K562 (cell line): ENCODE measurements around the gene MRPL40. TPM values are rescaled to one million over a fixed set of nuclear protein-coding genes. Genes with fewer than 3 reads are reported as not detected.
A peak's percentile ranks its signal among the peaks of the same experiment; 100 is the strongest.

ENCODE experiments used
- ATF6 ChIP-seq: sonication (generic); formaldehyde crosslinking; IDR thresholded peaks from 2 replicates; pipeline ENCODE4 v1.4.0; 2020; ENCODE audit warnings: mild to moderate bottlenecking, missing genetic modification reagents
- CBX2 ChIP-seq: fragments of 200-600 bp; sonication (generic); IDR thresholded peaks from one replicate; pipeline ENCODE4 v1.6.1; 2012; ENCODE audit warnings: mild to moderate bottlenecking, low read length, inconsistent platforms; ENCODE audit not compliant: insufficient read depth, poor library complexity, severe bottlenecking
- E2F3 ChIP-seq: fragments of 250-450 bp; sonication (Bioruptor Pico); IDR thresholded peaks from 2 replicates; pipeline ENCODE4 v1.4.0; 2020; ENCODE audit warnings: mild to moderate bottlenecking
- GTF2F1 ChIP-seq: IDR thresholded peaks from 2 replicates; pipeline ENCODE4 v1.6.1; 2011; ENCODE audit warnings: low read depth, low read length, improper control_type of control experiment
- KLF6 ChIP-seq: fragments of 250-450 bp; sonication (Bioruptor Pico); IDR thresholded peaks from 2 replicates; pipeline ENCODE4 v1.4.0; 2020; ENCODE audit warnings: mild to moderate bottlenecking, moderate library complexity, borderline replicate concordance
- MED1 ChIP-seq: sonication (generic); formaldehyde crosslinking; IDR thresholded peaks from 2 replicates; pipeline ENCODE4 v1.8.1; 2023; ENCODE audit warnings: missing genetic modification reagents, borderline replicate concordance
- MYBL2 ChIP-seq, 2 experiments: fragments of 450-650 bp in 1 of 2; sonication (generic) in 1 of 2; formaldehyde crosslinking in 1 of 2; IDR thresholded peaks; 2 replicates each; pipeline versions ENCODE4 v1.6.1 to v1.8.1; 2017 to 2022; ENCODE audit warnings: borderline replicate concordance in 1 of 2, inconsistent platforms in 1 of 2, low read depth in 1 of 2, mild to moderate bottlenecking in 1 of 2, missing genetic modification reagents in 1 of 2, moderate library complexity in 1 of 2
- PPARD ChIP-seq: fragments of 250-450 bp; sonication (Bioruptor Pico); IDR thresholded peaks from 2 replicates; pipeline ENCODE4 v1.8.0; 2022; ENCODE audit warnings: inconsistent platforms, mild to moderate bottlenecking, moderate library complexity
- SMC3 ChIP-seq: conservative IDR thresholded peaks from 2 replicates; pipeline ENCODE4 v1.6.1; 2011; ENCODE audit warnings: low read depth, low read length, improper control_type of control experiment; ENCODE audit not compliant: insufficient read depth
- polyA plus RNA-seq, 8 experiments: library from polyadenylated mRNA; depleted of rRNA in 4 of 8; stranded (reverse) in 5 of 8; unstranded in 3 of 8; fragments of >200 nt; fragmentation: Nextera tagmentation in 2 of 8; fragmentation: Illumina TruSeq in 1 of 8; extraction: Ambion mirVana in 2 of 8; extraction: Trizol in 1 of 8; gene quantifications; 2 replicates each; pipeline versions ENCODE4 v1.2.1 to v1.2.3, GENCODE V29; 2011 to 2014; ENCODE audit warnings: inconsistent platforms in 1 of 8, missing spikeins in 1 of 8
- total RNA-seq, 7 experiments: library from RNA; depleted of rRNA in 6 of 7; stranded (reverse); fragments of >200 nt in 6 of 7; fragmentation: Illumina TruSeq in 2 of 7; extraction: Trizol in 2 of 7; gene quantifications; 2 replicates each; pipeline versions ENCODE4 v1.2.1 to v1.2.3, GENCODE V29; 2011 to 2021; ENCODE audit warnings: low replicate concordance in 1 of 7
- TF ChIP-seq, protein P1 (sequence below): fragments of 450-650 bp; IDR thresholded peaks from 2 replicates; pipeline ENCODE4 v1.6.1; 2016; ENCODE audit warnings: low read depth
- TF ChIP-seq, protein P2 (sequence below): fragments of 200-800 bp; sonication (Bioruptor generic); IDR thresholded peaks from 2 replicates; pipeline ENCODE4 v1.6.1; 2017; ENCODE audit warnings: missing genetic modification characterization, missing compliant biosample characterization
- TF ChIP-seq, protein P3 (sequence below), 2 experiments: IDR thresholded peaks; 2 replicates each; pipeline ENCODE4 v1.6.1; 2011; ENCODE audit warnings: borderline replicate concordance in 1 of 2, control low read depth in 1 of 2, low read depth in 1 of 2, low read length in 1 of 2, mild to moderate bottlenecking in 1 of 2, mixed read lengths in 1 of 2, moderate library complexity in 1 of 2; ENCODE audit not compliant: insufficient read depth in 1 of 2, insufficient read length in 1 of 2, poor library complexity in 1 of 2, severe bottlenecking in 1 of 2; ENCODE audit errors: extremely low read depth in 1 of 2

The MRPL40 gene
- total and polyA plus RNA-seq, 9 of the 15 experiments (the other 6 are each of a cell fraction or from before 2014, with no cell fraction given): 132 to 652 (median 208) TPM

DNA sequence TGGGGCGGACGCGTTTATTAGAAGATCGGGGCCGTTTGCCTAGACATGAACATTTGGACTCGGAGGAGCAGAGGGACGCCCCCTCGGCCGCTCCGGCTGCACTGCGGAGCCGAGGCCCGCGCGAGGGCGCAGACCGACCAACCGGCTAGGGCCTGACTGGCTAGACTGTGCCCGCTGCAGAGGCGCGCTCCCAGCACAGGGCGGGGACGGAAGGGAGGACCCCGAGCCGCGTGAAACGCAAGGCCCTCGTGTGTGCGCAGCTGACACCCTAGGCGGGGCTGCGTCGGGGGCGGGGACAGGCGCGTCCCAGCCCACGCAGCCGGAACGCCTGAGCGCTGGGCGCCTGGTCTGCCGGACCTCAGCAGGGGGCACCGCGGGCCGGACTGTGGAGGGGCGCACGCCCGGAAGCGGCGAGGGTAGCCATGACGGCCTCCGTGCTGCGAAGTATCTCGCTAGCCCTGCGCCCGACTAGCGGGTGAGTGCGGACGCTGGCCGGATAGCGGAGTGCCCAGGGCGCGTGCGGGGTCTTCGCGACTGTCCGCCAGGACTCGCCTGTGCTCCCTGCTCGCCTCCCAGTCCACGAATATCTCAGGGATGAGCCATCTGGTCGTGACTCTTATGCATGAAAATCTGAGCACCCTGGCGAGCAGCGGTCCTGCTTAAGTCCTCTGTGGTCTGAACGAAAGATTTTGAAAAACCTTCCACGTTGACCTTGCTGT lies at the start of gene MRPL40 (continued):
- TF ChIP-seq, protein P1, sequence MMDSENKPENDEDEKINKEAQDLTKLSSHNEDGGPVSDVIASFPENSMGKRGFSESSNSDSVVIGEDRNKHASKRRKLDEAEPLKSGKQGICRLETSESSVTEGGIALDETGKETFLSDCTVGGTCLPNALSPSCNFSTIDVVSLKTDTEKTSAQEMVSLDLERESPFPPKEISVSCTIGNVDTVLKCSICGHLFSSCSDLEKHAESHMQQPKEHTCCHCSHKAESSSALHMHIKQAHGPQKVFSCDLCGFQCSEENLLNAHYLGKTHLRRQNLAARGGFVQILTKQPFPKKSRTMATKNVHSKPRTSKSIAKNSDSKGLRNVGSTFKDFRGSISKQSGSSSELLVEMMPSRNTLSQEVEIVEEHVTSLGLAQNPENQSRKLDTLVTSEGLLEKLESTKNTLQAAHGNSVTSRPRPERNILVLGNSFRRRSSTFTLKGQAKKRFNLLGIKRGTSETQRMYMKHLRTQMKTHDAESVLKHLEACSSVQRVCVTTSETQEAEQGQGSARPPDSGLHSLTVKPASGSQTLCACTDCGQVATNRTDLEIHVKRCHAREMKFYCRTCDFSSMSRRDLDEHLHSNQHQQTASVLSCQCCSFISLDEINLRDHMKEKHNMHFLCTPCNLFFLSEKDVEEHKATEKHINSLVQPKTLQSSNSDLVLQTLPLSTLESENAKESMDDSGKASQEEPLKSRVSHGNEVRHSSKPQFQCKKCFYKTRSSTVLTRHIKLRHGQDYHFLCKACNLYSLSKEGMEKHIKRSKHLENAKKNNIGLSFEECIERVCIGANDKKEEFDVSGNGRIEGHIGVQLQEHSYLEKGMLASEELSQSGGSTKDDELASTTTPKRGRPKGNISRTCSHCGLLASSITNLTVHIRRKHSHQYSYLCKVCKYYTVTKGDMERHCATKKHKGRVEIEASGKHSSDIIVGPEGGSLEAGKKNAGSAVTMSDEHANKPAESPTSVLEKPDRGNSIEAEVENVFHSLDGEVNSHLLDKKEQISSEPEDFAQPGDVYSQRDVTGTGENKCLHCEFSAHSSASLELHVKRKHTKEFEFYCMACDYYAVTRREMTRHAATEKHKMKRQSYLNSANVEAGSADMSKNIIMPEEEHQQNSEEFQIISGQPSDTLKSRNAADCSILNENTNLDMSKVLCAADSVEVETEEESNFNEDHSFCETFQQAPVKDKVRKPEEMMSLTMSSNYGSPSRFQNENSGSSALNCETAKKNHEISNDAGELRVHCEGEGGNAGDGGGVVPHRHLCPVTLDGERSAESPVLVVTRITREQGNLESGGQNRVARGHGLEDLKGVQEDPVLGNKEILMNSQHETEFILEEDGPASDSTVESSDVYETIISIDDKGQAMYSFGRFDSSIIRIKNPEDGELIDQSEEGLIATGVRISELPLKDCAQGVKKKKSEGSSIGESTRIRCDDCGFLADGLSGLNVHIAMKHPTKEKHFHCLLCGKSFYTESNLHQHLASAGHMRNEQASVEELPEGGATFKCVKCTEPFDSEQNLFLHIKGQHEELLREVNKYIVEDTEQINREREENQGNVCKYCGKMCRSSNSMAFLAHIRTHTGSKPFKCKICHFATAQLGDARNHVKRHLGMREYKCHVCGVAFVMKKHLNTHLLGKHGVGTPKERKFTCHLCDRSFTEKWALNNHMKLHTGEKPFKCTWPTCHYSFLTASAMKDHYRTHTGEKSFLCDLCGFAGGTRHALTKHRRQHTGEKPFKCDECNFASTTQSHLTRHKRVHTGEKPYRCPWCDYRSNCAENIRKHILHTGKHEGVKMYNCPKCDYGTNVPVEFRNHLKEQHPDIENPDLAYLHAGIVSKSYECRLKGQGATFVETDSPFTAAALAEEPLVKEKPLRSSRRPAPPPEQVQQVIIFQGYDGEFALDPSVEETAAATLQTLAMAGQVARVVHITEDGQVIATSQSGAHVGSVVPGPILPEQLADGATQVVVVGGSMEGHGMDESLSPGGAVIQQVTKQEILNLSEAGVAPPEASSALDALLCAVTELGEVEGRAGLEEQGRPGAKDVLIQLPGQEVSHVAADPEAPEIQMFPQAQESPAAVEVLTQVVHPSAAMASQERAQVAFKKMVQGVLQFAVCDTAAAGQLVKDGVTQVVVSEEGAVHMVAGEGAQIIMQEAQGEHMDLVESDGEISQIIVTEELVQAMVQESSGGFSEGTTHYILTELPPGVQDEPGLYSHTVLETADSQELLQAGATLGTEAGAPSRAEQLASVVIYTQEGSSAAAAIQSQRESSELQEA: no peak
- TF ChIP-seq PPARD (CRISPR knock-in tag): no peak
- TF ChIP-seq, protein P2, sequence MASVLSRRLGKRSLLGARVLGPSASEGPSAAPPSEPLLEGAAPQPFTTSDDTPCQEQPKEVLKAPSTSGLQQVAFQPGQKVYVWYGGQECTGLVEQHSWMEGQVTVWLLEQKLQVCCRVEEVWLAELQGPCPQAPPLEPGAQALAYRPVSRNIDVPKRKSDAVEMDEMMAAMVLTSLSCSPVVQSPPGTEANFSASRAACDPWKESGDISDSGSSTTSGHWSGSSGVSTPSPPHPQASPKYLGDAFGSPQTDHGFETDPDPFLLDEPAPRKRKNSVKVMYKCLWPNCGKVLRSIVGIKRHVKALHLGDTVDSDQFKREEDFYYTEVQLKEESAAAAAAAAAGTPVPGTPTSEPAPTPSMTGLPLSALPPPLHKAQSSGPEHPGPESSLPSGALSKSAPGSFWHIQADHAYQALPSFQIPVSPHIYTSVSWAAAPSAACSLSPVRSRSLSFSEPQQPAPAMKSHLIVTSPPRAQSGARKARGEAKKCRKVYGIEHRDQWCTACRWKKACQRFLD (CRISPR knock-in tag): no peak
- TF ChIP-seq CBX2: no peak
- peak; percentile 95 for TF ChIP-seq E2F3 (CRISPR knock-in tag)
- no peak for TF ChIP-seq MED1 (CRISPR knock-in tag)
- TF ChIP-seq GTF2F1: peak; percentile 89
- peak; percentile 39; the same call in 1 of the 2 replicates for TF ChIP-seq SMC3
- TF ChIP-seq, protein P3, sequence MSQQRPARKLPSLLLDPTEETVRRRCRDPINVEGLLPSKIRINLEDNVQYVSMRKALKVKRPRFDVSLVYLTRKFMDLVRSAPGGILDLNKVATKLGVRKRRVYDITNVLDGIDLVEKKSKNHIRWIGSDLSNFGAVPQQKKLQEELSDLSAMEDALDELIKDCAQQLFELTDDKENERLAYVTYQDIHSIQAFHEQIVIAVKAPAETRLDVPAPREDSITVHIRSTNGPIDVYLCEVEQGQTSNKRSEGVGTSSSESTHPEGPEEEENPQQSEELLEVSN (IDR thresholded peaks at IDR 0.05; ENCODE audit: borderline replicate concordance in 1 of 2, extremely low read depth in 1 of 2, insufficient read depth in 1 of 2, insufficient read length in 1 of 2, low read depth in 1 of 2, low read length in 1 of 2, poor library complexity in 1 of 2, severe bottlenecking in 1 of 2): peak; percentile 96
- TF ChIP-seq MYBL2 (IDR thresholded peaks at IDR 0.05; ENCODE audit: low read depth): no peak
- no peak for TF ChIP-seq MYBL2 (CRISPR knock-in tag; IDR thresholded peaks at IDR 0.05; ENCODE audit: borderline replicate concordance)
- no peak for TF ChIP-seq ATF6 (CRISPR knock-in tag)
- peak; percentile 96 for TF ChIP-seq KLF6 (CRISPR knock-in tag)
